ENCODE measurements around the gene DMRT2. TPM values are rescaled to one million over a fixed set of nuclear protein-coding genes. Genes with fewer than 3 reads are reported as not detected.
A peak's percentile ranks its signal among the peaks of the same experiment; 100 is the strongest.

The DMRT2 gene
- total RNA-seq, 1 donor from 2014 or later: not detected

DNA sequence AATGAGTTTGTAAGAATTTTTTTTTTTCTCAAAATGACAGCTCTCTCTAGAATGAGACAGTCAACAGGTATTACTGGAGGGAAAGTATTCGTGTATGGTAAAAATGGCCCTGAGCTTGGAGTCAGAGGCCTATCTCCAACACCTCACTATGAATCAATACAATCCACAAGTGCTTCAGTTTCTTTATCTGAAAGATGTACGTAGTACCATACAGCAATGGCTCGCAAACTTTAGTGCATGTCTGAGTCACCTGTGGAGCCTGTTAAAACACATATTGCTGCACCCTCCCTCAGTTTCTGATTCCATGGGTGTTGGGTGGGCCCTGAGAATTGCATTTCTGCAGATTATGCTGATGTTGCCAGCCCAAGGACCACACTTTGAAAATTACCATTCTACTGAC lies 44.6 kb downstream of the DMRT2 start:
- DNase-seq (ENCODE audit: low read depth in 2 of 2): no peak

DNA sequence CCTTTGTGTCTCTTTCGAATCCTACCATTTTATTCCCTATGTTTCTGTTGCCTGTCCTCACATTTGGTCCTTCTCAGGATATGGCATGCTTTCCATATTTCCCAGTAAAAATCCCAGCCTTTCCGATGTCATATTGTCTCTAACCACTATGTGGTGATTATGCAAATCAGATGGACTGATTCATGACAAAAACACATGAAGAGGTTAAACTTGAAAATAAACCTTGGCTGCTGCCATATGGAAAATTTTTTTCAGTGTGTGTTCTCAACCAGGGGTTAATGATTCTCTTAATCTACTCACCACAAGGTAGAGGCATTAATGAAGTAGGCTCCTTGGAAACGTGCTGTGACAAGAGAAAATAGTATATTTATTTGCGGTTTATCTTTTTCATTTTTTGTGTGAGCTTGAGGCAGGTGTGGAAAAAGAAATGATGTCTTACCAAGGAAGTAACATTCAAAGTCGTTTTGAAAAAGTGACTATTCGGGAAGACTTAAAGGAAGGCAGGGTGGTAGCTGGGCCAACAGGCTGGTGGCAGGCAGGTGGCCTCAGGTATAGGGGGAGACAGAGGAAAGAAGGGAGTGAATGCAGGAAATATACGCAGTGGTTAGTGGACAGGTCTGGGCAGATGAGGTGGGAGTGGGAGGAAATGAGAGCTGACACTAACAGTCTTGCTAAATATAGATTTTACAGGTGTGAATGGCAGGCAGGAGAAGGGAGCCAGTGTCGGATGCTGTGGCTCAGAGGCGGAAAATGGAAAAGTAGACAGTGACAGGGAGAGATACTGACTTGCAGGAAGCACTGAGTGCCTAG lies 46.2 kb downstream of the DMRT2 start:
- DNase-seq (ENCODE audit: low read depth in 2 of 2): no peak

DNA sequence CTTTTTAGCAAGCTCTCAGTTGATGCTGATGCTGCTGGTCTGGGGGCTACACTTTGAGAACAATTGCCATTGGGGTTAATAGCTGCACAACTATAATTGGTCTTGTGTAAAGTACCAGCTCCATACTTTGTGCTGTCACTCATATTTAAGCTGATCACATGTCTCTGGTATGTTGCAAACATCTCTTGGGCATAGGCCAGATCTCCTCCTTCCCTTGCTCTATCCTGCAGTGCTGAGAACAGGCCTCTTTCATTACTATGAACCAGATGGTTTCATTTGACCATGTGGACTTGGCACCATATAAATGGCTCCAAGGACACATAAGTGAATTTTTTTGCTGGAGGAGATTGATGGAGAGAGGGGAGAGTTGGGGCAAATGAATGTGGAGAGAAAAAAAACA lies 48.4 kb downstream of the DMRT2 start:
- no peak for DNase-seq (ENCODE audit: low read depth in 2 of 2)

DNA sequence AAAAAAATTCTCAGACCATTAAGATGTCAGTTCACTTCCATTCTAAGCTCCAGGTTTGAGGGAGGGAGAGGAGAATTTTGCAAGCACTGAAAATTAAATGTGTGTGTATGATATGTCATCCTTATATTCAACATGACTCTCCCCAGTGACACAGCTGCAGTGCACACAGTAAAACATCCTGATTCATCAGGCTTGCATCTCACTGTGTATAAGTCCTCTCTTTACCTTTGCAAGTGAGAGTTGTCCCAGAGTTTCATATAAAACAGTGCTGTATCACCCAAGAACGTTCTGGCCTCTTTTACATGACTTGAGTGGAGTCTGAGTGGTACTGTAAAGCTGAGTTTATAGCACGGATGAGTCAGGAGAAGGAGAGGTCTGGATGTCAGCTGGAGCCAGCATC lies 50.0 kb downstream of the DMRT2 start:
- no peak for DNase-seq (ENCODE audit: low read depth in 2 of 2)

DNA sequence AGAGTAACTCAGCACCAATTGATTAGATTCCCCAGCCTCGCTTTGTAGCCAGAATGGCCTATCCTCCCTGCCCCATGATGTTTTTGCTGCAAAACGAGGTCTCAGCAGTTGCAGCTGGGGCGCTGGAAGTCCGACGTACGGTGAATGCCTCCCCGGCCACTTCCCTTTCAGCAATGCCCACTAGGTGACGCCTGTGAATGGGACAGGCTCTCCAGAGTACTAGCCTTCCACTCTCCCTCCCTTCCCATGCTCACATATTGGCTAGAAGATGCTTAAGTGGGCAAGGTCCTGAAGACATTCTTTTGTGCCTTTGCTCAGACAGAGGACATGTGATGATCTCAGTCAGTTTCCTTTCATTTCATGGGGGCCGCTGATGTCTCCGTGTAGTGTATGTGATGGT lies 50.8 kb downstream of the DMRT2 start:
- peak; percentile 7 to 28 for DNase-seq (ENCODE audit: low read depth in 2 of 2)

DNA sequence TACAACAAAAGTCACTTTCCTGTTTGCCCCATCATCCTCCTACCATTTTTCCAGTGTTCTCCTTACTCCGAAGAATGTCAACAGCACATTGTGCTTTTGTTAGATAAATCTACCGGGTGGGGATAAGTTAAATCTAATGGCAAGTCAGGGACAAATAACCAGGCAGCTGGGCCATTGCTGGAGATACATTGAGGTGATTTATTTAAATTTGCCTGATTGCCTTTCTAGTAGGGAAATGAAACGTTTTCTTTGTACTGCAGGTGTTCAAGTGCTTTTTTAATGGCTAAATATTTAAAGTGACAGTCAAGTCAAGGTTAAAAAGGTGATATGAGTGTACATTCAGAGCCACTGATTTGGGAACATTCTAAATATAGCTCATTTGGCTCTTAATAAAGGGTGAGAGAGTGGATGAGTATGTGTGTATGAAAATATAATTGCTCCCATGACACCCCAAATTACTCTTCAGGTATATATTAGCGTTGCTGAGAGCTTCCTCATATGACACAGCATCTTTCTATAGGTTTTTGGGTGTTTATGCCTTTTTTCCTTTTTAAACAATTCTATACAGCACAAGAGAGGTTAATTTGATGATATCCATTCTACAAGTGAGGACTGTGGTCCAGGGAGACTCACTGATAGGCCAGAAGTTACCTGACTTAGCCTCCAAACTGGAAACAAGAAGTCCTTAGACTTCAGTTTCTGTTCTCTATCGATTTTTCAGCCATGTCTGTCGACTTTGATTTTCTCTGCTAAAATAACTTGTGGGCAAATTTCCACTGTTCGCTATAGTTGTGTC lies 51.9 kb downstream of the DMRT2 start:
- no peak for DNase-seq (ENCODE audit: low read depth in 2 of 2)

DNA sequence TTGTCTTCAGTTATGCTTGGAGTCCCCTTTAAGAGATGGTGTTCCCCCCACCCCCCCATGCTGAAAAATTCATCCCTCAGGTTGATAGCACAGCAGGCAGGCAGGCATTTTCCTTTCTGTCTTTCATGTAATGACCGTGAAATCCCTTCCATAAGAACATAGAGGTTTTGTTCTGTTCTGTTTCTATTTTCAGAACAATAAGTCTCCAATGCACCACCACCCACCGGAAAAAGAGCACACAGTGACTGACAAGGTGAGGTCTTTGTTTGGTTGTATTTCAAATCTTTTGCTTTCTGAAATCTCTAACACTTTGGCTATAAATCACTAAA lies 52.4 kb downstream of the DMRT2 start:
- DNase-seq (ENCODE audit: low read depth in 2 of 2): no peak

Other genes starting within 250 kb of the DMRT2 start
- gene DMRT1, start 208.7 kb upstream of the DMRT2 start, total RNA-seq: not detected in 2 replicates
- not detected in 2 replicates for gene DMRT3, start 73.7 kb upstream of the DMRT2 start, total RNA-seq